HG03108 (cell line): ENCODE results near the gene IL1R1.
"Not testable (repeated sequence)": the region's sequence is repeated elsewhere in the genome, so short reads cannot be mapped to it uniquely, and the experiment has no call there.

Source experiments
- ATAC-seq: cut with Tn5 transposase; IDR thresholded peaks from one replicate; pipeline ENCODE4 v1.9.1; 2021; ENCODE audit warnings: moderate library complexity; ENCODE audit not compliant: unreplicated experiment

The IL1R1 gene

DNA sequence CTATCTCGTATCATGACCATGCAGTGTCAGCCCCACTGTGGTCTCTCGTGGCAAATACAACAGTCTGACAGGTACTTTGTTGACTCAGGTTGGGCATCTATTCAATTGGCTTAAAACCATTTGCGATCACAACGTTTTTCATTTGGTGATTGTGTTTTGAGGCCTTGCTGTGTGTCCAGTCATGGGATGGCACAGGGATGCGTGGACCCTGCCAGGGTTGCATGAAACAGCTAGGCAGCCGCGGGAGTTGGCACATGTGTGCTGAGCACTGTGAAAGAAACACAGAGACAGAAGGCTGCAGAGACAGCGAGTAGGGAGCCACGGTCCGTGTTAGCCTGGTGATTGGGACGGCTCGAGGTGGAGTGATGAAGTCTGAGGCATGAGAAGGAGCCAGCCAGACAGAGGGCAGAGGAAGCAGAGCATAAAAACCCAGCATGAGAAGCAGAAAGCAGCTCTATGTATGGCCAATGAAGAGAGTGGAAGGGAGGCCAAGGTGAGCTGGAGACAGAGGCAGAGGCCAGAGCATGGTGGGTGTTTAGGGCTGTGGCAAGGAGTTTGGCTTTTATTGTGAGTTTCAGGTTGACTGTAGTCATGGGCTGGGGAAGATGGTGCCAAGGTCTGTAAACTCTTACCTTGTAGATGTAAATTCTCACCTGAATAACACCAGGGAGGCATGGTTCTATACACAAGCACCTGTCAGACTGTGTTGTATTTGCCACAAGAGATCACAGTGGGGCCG is 31.8 kb upstream of the IL1R1 start:
- ATAC-seq = no peak

DNA sequence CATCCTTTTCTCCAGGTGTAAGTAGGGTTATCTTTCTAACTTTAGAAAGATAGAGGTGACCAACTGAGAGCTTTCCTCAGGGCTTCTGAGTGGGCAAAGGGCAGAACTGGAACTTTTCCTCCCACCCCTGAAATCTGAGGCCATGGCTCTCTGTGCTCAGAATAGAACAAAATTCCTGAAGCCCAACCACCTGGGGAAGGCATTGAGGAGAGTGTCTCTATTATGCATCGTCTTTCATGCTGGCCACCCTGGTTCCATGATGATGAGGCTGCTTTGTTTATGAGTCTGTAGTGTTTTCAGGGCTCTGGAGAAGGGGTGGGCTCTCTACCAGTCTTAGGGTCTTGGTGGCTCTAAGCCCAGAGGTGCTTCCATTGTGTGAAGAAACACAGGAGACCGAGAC is 30.7 kb upstream of the IL1R1 start:
- ATAC-seq = no peak

DNA sequence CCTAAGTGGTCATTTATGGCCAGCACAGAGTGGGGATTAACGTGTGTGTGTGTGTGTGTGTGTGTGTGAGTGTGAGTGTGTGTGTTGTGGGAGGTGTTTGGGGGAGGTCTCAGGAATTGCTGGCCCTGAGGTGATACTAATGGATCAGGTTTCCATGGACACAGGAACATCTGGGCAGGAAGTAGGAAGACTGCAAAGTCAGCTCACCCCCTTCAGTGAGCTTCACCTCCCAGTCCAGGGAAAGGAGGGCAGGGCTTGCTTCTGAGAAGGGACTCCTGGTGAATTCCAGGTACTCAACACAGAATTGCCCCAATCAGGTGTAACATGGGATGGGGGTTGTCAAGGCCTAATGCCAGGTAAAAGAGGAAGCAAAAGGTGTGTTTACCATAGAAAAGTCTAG is 30.3 kb upstream of the IL1R1 start:
- ATAC-seq = no peak

DNA sequence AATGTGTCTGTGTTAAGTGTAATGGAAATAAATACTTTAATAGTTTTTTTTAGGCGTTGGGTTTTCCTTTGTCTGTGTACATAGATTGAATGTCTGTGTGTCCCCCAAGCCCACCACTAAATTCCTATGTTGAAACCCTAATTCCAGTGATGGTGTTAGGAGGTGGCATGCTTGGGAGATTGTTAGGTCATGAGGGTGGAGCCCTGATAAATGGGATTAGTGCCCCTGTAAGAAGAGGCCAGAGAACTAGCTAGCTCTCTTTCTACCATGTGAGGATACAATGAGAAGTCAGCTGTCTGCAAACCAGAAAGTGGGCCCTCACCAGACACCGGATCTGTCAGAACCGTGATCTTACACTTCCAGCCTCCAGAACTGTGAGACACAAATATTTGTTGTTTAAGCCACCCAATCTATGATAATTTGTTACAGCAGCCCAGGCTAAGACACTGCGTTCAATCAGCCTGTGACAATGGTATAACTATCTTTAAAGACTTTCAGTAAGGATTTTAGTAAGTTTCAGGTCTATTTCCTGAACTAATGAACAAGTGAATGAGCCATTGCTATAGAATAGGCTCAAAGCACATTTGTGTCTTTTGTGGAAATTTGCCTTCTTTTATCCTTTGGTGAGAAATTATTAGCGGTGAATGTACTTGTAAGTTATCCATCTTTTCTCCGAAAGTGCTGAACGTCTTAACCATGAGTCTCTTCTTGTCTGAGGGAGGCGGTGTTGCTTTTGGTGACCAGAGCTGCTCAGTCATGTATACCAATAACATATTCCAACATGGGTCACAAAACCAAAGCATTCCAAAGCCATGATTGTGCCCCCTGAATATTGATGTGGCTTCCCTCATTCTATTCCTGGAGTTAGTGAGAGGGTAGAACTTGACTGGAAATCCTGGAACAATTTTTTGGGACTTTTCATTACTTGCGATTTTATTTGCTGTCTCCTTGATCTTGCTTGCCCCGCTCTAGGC is 29.6 kb upstream of the IL1R1 start:
- no peak for ATAC-seq

DNA sequence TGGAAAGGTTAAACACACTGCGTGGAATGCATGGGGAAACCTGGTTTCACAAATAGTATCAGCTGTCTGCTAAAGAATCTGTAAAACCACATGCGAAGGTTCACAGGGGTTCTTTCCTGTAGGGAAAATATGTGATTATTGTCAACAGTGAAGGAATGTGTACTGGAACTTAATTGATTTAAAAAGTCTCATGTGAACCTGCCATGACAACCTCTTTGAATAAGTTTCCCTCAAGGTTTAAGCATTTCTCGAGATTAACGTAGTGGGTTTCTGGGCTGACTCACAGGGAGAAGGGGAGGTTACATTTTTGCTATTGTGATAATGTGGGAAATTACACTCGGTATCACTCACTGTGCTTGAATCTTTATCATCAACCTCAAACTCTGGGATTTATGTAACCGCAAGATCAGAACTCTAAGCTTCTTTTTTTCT is 28.2 kb upstream of the IL1R1 start:
- ATAC-seq = no peak

DNA sequence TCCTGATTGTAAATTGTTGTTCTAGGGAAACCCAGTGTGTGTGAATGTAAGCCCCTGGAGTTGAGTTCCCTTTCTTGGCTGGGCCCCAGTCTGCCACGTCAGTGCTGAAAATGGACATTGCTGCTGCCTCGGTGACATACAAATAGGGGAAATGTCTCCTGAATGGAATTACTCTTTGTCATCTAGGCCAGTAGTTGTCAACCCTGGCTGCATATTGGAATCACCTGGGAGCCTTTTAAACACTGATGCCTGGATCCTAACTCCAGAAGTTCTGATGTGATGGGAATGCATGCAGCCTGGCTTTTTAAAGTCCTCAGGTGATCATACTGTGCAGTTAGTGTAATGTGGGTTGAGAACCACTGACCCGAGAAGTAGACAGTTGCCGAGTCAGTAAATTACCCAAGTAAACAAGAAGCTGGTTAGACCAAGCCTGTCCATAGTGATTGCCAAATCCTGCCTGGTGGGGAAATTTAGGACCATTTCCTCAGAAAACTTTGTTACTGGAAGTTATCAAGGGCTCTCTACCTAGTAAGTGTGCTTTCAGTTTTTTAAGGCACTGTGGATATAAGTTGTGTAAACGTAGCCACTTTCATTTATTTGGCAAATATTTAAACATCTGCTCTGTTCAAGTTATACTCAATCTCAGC is 27.6 kb upstream of the IL1R1 start:
- no peak for ATAC-seq

DNA sequence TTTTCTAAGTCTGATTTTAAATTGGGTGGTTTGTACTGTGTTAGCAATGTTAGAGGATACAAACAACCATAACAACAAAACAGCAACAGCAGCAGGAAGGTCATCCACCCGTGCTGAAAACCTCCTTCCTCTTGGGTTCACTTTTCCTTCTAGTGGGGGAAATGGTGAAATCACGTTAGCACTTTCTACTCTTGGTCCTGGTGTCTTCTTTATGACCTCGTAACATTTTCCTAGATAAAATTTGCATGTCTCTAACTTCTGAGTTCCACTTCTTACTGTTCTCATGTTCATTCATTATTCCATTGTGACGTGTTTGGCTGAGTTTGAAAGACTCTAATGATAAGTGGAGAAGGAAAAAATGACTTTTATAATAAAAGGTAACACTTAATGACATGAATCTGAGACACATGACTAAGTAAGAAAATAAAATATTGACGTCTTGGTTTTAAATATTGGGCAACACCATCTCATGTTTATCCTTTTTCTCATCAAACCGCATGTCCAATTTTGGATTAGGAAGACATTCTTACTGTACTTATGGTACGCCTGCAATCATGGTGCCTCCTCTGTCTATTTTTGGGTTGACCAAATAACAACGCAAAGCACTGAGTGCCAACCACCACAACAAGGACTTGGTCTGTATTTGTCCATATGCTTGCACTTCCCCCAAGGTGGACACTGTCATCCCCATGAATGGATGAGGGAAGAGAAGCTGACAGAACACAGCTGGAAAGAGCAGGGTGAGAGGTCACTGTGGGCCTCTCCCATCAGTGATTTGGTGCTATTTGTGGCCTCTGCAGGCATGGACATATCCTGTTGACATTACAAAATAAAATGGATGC is 25.7 kb upstream of the IL1R1 start:
- ATAC-seq = no peak

DNA sequence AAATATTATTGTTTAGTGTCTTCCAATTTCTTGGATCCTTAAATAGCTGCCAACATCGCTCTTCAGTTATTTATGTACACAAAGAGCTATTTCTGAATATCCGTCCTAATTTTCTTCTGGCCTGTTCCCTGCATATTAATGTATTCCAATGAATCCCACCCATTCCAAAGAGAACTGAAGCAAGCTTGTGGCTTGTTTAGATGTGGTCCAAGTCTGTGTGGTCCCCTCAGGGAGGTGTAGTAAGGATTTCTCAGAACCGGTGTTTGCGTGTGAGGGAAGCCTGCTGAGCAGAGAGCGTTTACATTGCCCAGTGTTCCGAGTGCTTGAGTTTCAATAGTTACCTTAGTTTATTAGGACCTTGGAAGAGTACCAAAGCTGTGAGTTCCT is 25.1 kb upstream of the IL1R1 start:
- ATAC-seq = no peak

DNA sequence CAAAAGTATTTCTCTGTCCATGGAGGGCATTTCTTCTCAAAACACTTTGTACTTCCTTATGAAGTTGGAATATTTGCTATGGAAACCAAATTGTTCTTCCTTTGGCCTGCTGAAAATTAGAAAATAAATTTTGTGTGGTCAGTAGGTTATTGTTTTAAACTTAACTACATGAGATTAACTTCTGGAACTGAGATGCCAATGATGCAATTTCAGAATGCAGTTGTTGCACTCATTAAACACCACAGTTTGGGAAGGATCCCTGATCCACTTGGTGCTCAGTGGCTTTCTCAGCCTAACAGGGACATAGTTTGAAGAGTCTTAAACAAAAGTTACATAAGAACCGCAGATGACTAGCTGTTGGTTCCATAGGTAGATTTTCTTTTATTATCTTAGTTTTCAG is 23.3 kb upstream of the IL1R1 start:
- ATAC-seq = no peak

DNA sequence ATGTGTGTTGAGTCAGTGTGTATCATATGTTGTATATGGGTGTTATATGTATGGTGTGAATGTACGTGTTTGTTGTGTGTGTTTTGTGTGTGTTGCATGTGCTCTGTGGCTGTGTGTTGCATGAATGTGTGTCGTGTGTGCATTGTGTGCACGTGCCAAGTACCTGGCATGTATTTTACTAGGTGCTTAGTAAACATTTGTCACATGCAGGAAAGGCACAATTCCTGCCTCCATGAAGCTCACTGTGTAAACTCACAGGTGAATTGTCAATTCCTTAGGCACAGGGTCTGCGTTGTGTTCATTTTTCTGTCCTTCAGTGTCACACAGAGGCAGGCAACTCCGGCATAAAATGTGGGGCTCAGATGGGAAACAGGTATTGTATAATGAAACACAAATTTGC is 22.3 kb upstream of the IL1R1 start:
- no peak for ATAC-seq

DNA sequence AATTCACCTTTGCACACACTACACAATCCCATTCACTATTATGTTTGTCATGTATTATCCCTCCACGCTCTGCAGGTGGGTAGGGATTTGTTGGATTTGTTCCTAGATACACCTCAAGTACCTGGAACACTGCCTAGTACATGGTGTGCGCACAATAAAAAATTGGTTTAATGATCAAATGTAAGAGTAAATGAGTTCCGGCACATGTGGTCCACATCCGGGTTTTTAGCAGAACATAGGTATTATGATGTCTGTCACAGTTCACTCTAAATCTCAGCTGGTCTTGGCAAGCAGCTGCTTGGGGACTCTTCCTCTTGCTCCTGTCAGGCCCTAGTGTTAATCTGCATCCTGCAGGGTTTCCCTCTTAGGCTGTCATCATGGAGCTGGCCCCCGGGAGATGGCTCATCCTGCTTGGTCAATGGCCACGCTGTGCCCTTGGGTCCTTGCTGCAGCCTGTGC is 21.8 kb upstream of the IL1R1 start:
- ATAC-seq = no peak

DNA sequence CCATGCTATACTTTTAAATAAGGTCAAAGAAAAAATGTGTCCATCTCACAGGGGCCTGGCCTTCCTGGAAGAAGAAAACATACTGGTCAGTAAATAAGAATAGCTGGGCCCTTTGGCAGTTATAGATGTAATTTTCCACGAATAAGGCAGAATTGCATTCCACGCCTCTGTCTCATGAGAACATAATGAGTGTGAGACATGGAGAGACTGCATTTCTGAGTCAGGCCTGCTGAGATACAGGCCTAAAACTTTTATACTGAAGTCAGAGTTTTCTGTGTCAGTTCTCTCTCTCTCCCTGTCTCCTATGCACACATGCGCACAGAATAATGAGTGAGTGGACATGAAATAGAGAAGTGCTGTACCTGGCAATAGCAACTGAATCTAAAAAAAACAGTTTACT is 20.4 kb upstream of the IL1R1 start:
- no peak for ATAC-seq

DNA sequence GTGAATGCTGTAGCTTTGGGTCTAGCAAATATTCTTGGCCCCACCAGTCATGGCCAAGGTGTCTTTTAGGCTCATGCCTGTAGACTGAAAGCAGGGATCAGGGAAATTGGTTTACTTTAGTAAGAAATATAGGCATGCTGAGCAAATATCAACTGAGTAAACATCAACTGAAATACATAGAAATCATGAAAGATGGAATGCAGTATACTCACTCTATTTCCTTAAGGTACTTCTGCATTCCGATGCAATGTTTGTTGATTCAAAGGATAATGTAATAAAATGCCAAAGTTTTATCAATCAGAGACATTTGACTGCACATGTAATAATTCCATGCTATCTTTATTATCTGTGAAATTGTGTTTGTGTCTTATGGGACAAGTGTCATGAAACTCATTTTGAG is 19.6 kb upstream of the IL1R1 start:
- no peak for ATAC-seq

DNA sequence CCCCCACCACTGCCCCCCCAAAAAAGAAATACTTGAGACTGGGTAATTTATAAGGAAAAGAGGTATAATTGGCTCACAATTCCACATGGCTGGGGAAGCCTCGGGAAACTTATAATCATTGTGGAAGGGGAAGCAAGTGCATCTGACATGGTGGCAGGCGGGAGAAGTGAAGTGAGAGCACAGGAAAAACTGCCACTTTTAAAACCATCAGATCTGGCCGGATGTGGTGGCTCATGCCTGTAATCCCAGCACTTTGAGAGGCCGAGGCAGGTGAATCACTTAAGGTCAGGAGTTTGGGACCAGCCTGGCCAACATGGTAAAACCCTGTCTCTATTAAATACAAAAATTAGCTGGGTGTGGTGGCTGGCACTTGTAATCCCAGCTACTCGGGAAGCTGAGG is 18.1 kb upstream of the IL1R1 start:
- not testable (repeated sequence) for ATAC-seq

DNA sequence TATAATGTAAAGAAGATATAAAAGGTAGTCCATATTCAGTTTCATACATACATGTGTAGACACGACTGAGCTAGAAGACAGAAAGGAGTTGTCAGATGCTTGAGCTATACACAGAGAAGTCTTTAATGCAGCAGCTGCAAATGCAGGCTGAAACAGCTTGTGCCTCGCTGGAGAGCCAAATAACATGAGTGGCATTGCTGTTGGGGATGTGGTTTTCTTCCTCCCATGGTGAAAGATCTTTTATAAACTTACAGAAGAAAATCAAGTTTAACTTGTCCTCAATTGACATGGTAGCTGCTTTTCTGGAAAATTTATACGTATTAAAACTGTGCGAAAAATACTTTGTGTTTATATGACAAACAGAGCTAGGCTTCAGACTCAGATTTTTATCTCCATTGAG is 16.4 kb upstream of the IL1R1 start:
- ATAC-seq = no peak

DNA sequence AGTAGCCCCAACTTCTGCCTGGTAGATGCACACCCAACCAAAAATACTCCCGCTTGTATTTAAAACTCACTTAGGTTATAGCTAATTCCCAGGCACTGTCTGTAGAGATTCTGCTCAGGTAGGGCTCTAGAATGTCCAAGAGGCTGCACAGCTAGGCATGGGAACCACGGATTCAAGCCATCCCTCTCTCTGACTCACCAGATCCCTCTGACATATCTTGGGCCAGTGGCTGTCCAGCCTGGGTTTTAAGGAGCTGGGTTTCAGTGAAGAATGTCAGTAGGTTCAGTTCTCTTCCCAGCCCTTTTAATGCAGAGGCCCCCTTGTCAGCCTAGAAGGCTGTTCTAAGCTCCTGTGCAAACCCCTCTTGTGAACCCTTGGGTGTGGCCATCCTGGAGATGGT is 15.9 kb upstream of the IL1R1 start:
- no peak for ATAC-seq

DNA sequence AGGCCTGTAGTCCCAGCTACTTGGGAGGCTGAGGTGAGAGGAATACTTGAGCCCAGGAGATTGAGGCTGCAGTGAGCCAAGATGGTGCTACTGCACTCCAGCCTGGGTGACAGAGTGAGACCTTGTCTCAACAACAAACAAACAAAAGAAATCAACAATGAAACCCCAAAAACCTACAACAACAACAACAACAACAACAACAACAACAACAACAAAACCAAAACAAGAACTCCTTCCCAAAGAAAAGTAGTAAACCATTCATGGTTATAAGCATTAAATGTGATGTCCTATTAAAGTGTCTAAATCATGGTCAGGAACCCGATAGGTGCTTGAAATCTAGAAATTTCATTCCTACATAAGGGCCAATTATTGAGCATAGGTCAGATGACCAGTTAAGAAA is 13.5 kb upstream of the IL1R1 start:
- ATAC-seq = no peak

DNA sequence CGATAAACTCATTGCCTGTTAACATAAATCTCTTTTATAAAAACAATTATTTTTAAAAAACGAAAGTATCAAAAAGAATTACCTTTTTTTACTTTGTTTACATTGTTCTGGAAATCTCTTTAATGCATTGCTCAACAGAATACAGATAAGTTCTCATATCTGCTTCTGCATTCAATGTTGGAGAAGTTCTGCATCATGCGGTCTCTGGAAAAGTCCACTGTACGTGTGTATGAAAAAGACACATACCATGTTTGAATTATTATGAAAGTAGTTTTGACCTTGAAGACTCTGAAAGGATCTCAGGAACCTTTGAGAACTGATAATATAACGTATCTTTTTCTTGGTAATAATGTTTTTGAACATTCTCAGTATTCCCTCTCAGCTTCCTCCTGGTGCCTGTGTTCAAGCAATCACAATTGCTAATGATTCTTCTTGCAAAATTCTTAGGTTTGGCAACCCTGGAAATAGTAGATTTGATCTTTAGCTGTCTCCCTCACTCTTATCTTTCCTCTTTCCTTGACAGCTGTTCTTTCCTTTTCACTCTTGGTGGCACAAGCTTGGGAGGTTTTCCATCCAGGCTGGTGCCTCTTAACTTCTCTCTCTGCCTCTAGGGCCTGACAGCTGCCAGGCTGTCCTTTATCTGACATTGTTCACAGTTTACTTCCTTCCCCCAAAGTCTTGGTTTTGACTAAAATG is 12.4 kb upstream of the IL1R1 start:
- no peak for ATAC-seq

DNA sequence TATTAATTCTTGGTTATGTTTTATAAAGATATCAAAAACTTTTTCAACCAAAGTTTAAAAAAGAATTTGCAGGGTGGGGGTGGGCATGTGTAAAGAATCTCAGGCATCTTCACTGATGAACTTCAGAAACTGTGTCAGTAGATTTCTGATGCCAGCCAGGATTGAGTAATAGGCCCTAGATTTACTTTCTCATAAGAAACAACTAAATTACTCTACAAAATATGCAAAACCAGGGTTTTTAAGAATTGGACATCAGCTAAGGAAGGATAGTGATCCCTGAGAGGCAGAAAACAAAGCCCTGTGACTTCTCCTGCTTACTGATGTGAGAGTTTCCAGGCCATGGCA is 11.9 kb upstream of the IL1R1 start:
- no peak for ATAC-seq

DNA sequence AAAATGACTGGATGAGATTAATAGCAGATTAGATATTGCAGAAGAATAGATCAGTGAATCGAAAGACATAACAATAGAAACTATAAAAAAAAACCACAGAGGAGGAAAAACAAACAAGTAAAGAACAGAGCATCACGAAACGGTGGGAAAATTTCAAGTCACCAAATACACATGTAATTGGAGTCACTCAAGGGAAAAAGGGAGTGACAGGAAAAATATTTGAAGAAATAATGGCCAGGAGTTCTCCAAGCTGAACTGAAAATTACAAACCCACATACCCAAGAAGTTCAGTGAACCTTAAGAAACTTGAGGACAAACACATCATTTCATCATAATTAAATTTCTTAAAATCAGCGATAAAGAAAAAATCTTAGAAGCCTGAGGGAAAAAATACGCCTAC is 11.0 kb upstream of the IL1R1 start:
- ATAC-seq = no peak
